Purkinje cell (primary cell): ENCODE data around the gene ZNF322. TPM values are rescaled to one million over a fixed set of nuclear protein-coding genes. Genes with fewer than 3 reads are reported as not detected.

Source experiments
- polyA plus RNA-seq: library from polyadenylated mRNA; unstranded; fragments of >200 nt; fragmentation: Nextera tagmentation; gene quantifications from 2 replicates; pipeline ENCODE4 v1.2.1, GENCODE V29; 2014

ZNF322 gene
- 16.9 and 24.3 TPM in 2 replicates for polyA plus RNA-seq

DNA sequence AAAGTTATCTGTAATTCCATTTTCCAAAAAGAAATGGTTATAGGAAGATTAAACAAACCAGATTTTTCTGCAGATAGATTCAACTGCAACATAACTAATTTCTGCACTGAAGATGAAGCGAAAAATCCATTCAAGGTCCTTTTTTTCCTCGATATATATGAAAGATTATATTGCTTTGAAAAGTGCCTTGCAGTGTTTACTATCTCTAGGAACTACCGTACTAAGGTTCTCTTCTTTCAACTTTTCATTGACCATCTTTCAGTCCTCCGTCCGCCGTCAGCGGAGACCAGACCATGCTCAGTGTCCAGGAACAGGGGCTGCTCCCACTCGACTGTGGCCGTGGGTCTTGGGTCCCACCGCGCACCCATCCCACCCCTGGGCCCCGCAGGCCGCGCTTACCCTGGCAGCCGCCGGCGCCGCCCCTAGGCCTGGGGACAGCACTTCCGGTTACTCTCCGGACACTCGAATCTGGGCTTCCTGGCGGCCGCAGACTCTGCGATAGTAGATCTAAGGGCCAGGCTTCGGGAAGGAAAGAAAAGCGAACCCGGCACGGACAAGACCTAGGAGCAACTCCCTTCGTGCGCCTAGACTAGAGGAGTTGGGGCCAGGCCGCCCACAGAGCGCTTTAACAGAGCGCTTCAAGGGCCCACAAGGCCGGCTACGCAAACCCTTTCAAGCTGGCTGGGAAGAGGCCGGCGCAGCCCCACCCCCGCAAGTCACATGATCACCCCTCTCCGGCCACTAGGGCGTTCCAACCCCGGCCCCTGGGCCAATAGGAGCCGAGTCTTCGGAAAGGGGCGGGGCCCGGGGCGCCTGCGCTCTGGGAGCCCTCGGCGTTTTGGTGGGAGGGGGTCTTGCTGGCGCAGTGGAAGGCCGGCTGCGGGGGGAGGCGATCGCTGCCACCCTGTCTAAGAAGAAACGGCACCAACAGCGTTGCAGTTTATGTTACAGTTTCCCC is at the start of gene ZNF322:
ZNF322 (minus strand) TSS at position 705 of the 958 bp plus-strand sequence. CDS start 21,193 bp downstream, outside the sequence.

DNA sequence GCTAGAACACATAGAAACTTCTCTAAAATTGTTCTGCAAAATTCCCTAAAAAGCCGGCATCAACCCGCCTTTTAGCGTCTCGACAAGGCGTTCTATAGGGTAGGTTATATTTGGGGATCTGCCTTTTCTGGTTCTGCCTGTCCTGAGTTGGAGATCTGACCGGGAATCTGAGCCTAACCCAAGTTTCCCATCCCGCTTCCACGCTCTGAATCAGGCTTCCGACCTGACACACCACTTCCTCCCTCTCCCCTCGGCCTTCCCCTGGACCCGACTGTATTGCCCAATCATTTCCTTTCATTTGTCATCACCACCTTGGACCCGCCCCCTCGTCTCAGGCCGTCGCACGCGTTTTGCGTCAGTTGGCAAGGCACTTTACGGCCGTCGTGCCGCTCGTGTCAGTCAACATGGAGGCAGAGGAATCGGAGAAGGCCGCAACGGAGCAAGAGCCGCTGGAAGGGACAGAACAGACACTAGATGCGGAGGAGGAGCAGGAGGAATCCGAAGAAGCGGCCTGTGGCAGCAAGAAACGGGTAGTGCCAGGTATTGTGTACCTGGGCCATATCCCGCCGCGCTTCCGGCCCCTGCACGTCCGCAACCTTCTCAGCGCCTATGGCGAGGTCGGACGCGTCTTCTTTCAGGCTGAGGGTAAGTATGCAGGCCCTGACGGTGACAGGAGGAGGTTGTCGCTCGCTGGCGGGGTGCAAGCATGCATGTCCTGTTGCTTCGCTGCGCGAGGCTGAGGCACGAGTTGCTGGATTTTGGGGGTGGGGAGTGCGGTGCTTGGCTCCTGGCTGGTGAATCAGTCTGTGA is 62.8 kb downstream of the ZNF322 start, which contains the start of gene ABT1:
ABT1 (plus strand) TSS at position 375 of the 810 bp plus-strand sequence; CDS start at position 405, 30 bp downstream.

Other genes with a start within 250 kb of the ZNF322 start
- gene BTN3A3, start 219.2 kb downstream of the ZNF322 start, polyA plus RNA-seq, result 0.34 and 4.5 TPM in 2 replicates
- 35.6 and 42.9 TPM in 2 replicates for gene BTN2A1, start 201.8 kb downstream of the ZNF322 start, polyA plus RNA-seq
- gene BTN1A1, start 159.4 kb downstream of the ZNF322 start, polyA plus RNA-seq, result not detected in 2 replicates
- 7.6 and 18.9 TPM in 2 replicates for gene HMGN4, start 121.4 kb downstream of the ZNF322 start, polyA plus RNA-seq
- gene ABT1, start 62.8 kb downstream of the ZNF322 start, polyA plus RNA-seq, result 5.9 and 9.8 TPM in 2 replicates